Stimulated activated CD4-positive, alpha-beta T cell treated with anti-CD3 and anti-CD28 coated beads, Interleukin-4, amount 100 ng/mL, for 48 hours (primary cell): ENCODE measurements around the gene DERA.
"Not testable (repeated sequence)": the region's sequence is repeated elsewhere in the genome, so short reads cannot be mapped to it uniquely, and the experiment has no call there.

ENCODE experiments used
- DNase-seq, 2 donors: peaks; one replicate each; pipeline ENCODE4 v3.0.0-alpha.2; 2020; ENCODE audit warnings: low read depth in 2 of 2

The DERA gene

GRCh38 chr12:16008421-16008824 lies 97.3 kb downstream of the DERA start:
- DNase-seq: no peak

DNA sequence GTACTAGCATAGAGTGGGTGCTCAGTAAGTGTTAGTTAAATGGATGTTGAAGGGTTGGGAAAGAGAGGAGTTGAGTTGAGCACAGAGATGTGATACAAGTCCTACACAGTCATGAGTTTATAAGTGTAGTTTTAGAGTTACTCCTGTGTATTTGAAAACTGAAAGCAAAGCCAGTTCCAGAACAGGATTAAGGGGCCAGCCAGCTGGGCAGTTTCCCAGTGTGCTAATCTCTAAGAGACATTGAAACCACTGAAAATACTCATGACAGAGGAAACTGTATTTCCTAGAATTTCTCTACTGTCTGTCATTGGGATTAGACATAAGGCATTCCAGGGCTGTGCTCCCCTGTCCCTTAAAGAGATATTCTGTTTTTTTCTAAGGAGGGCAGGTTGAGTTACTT lies 101.0 kb downstream of the DERA start:
- DNase-seq: no peak

- DNase-seq: not testable (repeated sequence)
Observed at GRCh38 chr12:16013722-16014121, 102.6 kb downstream of the DERA start.

DNA sequence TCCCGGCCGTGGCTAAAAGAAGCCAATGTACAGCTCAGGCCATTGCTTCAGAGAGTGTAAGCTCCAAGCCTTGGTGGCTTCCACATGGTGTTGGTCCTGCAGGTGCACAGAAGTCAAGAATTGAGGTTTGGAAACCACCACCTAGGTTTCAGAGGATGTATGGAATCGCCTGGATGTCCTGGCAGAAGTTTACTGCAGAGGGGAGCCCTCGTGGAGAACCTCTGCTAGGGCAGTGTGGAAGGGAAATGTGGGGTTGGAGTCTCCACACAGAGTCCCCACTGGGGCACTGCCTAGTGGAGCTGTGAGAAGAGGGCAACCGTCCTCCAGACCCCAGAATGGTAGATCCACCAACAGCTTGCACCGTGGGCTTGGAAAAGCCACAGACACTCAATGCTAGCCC lies 103.3 kb downstream of the DERA start:
- not testable (repeated sequence) for DNase-seq

GRCh38 chr12:16016748-16017147 lies 105.6 kb downstream of the DERA start:
- DNase-seq: no peak

GRCh38 chr12:16018306-16018705 lies 107.2 kb downstream of the DERA start:
- no peak for DNase-seq

- no peak for DNase-seq
Observed at GRCh38 chr12:16019136-16019535, 108.0 kb downstream of the DERA start.

DNA sequence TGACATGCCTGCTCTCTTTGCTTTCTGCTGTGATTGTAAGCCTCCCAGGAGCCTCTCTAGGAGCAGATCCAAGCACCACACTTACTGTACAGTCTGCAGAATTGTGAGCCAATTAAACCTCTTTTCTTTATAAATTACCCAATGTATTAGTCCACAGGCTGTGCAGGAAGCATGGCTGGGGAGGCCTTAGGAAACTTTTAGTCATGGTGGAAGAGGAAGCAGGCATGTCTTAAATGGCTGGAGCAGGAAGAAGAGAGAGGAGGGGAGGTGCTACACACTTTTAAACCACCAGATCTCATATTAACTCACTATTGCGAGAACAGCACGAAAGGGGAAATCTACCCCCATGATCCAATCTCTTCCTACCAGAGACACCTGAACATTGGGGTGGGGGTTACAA lies 108.9 kb downstream of the DERA start:
- DNase-seq: no peak

DNA sequence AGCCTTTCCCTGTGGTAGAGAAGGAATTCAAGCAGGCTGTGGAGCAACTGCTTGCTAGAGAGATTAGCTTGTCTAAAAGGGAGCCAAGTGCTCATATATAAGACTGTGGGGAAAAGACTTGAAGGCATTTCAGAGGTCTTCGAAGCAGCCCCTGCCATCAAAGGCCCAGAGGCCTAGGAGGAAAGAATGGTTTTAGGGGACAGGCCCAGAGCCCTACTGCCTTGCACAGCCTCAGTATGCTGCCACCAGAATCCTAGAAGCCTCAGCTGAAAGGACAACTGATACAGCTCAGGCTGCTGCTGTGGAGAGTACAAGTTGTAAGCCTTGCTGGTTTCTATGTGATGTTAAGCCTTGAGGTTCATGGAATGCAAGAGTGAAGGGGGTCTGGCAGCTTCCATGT lies 109.9 kb downstream of the DERA start:
- no peak for DNase-seq

DNA sequence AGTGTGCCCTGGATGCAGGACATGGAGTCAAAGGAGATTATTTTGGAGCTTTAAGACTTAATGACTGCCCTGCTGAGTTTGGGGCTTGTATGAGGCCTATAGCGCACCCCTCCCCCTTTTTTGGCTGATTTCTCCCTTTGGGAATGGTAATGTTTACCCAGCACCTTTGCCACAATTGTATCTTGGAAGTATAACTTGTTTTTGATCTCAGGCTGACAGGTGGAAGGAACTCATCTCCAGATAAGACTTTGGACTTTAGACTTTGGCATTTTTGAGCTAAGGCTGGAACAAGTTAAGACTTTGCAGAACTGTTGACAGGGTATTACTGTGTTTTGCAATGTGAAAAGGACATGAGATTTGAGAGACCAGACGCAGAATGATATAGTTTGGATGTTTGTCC lies 110.5 kb downstream of the DERA start:
- no peak for DNase-seq

- no peak for DNase-seq
Observed at GRCh38 chr12:16027002-16027401, 115.9 kb downstream of the DERA start.

- DNase-seq: no peak
Observed at GRCh38 chr12:16030744-16031143, 119.6 kb downstream of the DERA start.

GRCh38 chr12:16034136-16034817 lies 123.1 kb downstream of the DERA start:
- DNase-seq: no peak

DNA sequence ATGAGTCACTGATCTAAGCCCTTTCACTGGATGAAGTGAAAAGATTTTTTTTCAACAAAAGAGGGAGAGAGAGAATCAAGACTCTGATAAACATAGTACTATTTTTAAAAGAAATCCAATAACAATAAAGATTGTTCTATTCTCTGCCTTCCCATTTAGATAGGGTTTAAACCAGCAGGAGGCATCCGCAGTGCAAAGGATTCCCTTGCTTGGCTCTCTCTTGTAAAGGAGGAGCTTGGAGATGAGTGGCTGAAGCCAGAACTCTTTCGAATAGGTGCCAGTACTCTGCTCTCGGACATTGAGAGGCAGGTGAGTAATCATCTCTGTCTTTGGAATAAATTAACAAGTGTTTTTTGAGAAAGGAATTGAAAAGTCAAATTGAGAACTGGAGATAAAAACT lies 124.9 kb downstream of the DERA start:
- no peak for DNase-seq

- no peak for DNase-seq
Observed at GRCh38 chr12:16037533-16037932, 126.4 kb downstream of the DERA start.

DNA sequence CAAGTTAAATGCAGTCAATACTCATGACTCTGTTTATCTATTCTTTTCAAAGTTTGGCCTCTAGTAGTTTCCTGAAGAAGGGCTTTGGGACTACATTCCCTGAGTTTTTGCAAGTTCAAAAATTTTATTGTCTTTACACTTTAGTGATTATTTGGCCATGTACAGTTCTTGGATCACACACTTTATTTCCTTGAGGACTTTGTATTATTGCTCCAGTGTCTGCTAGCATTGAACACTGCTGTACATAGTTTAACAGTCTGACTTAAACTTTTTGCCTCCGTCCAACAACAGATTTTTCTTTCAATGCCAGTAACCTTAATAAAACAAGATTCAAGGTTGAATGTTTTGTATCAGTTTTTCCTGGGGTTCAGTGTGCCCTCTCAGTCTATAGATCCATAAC lies 132.3 kb downstream of the DERA start:
- DNase-seq: no peak

DNA sequence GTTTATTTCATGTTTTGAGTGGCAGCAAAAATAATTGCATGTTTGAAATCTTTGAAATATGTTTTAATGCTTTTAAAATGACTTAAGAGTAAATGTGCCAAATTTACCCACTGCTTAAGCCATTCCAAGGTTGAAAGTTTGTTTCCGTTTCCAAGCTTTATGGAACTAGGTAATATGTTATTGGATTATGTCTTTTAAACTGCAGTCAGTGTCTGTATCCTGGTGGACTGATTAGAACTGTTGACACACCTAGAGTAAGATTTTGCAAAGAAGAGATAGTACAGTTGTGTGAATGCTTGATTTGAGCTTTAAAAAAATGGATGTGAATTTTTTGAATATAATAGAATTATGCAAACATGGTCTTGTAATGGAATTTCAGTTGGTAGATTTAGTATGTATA lies 135.1 kb downstream of the DERA start:
- no peak for DNase-seq

DNA sequence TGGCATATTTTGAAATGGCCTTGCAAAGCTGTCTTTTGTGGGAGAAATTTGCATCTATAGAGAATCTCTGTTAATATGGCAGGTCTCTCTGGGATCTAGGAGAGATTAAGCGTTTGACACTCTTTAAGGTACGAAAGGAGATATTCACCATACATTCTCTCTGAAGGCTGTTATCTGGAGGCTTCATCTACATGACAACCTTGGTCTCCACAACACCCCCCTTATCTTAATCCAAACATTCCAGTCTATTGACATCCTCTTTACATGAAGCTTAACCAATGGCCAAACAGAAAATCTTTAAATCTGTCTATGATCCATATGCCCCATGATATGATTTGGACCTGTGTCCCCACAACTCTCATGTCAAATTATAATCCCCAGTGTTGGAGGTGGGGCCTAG lies 137.4 kb downstream of the DERA start:
- DNase-seq: no peak

DNA sequence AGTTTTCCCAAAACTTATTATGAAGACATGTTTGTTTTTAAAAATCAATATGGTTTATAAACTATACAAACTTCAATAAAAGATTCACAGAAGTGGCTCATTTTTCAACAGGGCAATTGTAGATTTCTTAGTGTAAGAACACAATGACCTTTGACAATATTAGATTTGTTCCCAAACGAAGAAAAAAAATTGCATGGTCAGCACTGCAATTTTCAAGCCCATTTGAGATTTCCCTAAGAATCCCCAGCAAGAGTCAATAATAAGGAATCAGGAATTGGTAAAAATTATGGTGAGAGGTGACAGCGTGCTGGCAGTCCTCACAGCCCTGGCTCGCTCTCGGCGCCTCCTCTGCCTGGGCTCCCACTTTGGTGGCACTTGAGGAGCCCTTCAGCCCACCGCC lies 145.8 kb downstream of the DERA start:
- DNase-seq: no peak

DNA sequence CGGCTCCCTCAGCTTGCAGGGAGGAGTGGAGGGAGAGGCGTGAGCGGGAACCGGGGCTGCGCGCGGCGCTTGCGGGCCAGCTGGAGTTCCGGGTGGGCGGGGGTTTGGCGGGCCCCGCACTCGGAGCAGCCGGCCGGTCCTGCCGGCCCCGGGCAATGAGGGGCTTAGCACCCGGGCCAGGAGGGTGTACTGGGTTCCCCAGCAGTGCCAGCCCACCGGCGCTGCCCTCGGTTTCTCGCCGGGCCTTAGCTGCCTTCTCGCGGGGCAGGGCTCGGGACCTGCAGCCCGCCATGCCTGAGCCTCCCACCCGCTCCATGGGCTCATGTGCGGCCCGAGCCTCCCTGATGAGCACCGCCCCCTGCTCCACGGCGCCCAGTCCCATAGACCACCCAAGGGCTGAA lies 146.2 kb downstream of the DERA start:
- DNase-seq: not testable (repeated sequence)

GRCh38 chr12:16062611-16063010 lies 151.5 kb downstream of the DERA start:
- no peak for DNase-seq

- no peak for DNase-seq
Observed at GRCh38 chr12:16063726-16064125, 152.6 kb downstream of the DERA start.

- no peak for DNase-seq
Observed at GRCh38 chr12:16070113-16070512, 159.0 kb downstream of the DERA start.

GRCh38 chr12:16072678-16073077 lies 161.5 kb downstream of the DERA start:
- DNase-seq: no peak
